KMS-11 (cell line): Measurements from ENCODE around the gene C4orf54.

Source experiments
- H2AFZ ChIP-seq: fragments of 200-600 bp; sonication (generic); 2 replicates; pipeline ENCODE4 v1.6.1; 2016; ENCODE audit warnings: antibody characterized with exemption, mixed run types, low read depth
- H3K27ac ChIP-seq: fragments of 200-600 bp; sonication (generic); 2 replicates; pipeline ENCODE4 v1.6.1; 2016; ENCODE audit warnings: mild to moderate bottlenecking, mixed run types
- H3K27me3 ChIP-seq: fragments of 200-600 bp; sonication (generic); 2 replicates; pipeline ENCODE4 v1.6.1; 2017; ENCODE audit warnings: mild to moderate bottlenecking, low read depth, mixed run types, moderate library complexity; ENCODE audit not compliant: insufficient read depth
- H3K36me3 ChIP-seq: fragments of 200-600 bp; sonication (generic); 2 replicates; pipeline ENCODE4 v1.6.1; 2017; ENCODE audit warnings: mild to moderate bottlenecking, mixed run types; ENCODE audit not compliant: insufficient read depth
- H3K4me1 ChIP-seq: fragments of 200-600 bp; sonication (generic); 2 replicates; pipeline ENCODE4 v1.6.1; 2016; ENCODE audit warnings: mild to moderate bottlenecking, low read depth, mixed run types; ENCODE audit not compliant: poor library complexity, severe bottlenecking
- H3K4me2 ChIP-seq: fragments of 200-600 bp; sonication (generic); 2 replicates; pipeline ENCODE4 v1.7.0; 2016; ENCODE audit warnings: mild to moderate bottlenecking, mixed run types
- H3K4me3 ChIP-seq: fragments of 200-600 bp; sonication (generic); IDR thresholded peaks from 2 replicates; pipeline ENCODE4 v1.6.1; 2017; ENCODE audit warnings: low read depth, low read length, mixed read lengths; ENCODE audit not compliant: insufficient read depth
- H3K79me2 ChIP-seq: fragments of 200-600 bp; sonication (generic); 2 replicates; pipeline ENCODE4 v1.6.1; 2016; ENCODE audit warnings: low read depth, mixed run types; ENCODE audit not compliant: insufficient read depth
- H3K9ac ChIP-seq: fragments of 200-600 bp; sonication (generic); 2 replicates; pipeline ENCODE4 v1.6.1; 2016; ENCODE audit warnings: mild to moderate bottlenecking, mixed run types
- H4K20me1 ChIP-seq: fragments of 200-600 bp; sonication (generic); 2 replicates; pipeline ENCODE4 v1.6.1; 2016; ENCODE audit warnings: mild to moderate bottlenecking, mixed run types; ENCODE audit not compliant: insufficient read depth
- TF ChIP-seq, protein P1 (sequence below): fragments of 200-600 bp; sonication (generic); conservative IDR thresholded peaks from 2 replicates; pipeline ENCODE4 v1.6.1; 2017; ENCODE audit warnings: low read depth, mild to moderate bottlenecking, antibody characterized with exemption, low read length, moderate library complexity, mixed read lengths

The C4orf54 gene

DNA sequence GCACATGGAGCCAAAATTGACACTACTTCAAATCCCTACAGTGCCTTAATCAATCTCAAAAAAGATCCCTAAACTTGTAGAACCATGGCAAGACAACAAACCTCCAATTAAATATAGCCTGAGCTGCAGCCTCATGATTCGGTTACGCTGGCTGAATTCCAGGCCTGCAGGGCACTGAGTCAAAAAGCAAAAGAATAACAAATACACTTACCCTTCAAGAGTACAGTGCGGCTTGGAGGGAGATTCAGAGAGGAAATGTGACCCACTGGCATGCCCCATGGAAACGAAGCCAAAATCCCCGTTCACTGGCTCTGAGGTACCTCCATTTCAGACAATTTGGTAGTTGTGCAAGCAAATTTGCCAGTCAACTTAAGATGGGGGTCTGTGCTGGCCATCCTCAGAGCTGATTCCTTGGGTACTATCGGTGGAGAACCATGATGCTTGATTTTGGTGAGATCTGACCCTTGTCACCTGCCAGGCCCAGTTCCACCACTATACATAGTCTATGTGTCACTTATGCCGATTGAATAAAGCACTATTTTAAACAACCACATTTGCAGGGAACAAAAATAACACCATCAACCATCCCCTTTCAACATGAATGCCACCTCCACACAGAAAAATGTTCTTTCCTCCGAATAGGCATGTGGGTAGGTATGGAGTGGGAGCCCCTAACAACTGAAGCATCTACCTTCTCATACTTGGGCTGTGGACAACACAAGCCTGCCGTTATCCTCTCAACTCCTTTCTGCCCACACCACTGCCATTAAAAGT is 2.1 kb downstream of the C4orf54 start:
- Histone ChIP-seq H3K36me3 (no peaks in the 10 kb centered on the region), H2AFZ (no peak overlapping the region), H4K20me1 (no peaks in the 10 kb centered on the region), H3K4me1 (no peaks in the 10 kb centered on the region), H3K9ac (no peak overlapping the region), H3K27me3 (no peaks in the 10 kb centered on the region), H3K79me2 (no peaks in the 10 kb centered on the region), H3K4me3 (no peak overlapping the region), H3K4me2 (no peak overlapping the region), H3K27ac (no peak overlapping the region)
- TF ChIP-seq, protein P1, sequence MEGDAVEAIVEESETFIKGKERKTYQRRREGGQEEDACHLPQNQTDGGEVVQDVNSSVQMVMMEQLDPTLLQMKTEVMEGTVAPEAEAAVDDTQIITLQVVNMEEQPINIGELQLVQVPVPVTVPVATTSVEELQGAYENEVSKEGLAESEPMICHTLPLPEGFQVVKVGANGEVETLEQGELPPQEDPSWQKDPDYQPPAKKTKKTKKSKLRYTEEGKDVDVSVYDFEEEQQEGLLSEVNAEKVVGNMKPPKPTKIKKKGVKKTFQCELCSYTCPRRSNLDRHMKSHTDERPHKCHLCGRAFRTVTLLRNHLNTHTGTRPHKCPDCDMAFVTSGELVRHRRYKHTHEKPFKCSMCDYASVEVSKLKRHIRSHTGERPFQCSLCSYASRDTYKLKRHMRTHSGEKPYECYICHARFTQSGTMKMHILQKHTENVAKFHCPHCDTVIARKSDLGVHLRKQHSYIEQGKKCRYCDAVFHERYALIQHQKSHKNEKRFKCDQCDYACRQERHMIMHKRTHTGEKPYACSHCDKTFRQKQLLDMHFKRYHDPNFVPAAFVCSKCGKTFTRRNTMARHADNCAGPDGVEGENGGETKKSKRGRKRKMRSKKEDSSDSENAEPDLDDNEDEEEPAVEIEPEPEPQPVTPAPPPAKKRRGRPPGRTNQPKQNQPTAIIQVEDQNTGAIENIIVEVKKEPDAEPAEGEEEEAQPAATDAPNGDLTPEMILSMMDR, result no peak

DNA sequence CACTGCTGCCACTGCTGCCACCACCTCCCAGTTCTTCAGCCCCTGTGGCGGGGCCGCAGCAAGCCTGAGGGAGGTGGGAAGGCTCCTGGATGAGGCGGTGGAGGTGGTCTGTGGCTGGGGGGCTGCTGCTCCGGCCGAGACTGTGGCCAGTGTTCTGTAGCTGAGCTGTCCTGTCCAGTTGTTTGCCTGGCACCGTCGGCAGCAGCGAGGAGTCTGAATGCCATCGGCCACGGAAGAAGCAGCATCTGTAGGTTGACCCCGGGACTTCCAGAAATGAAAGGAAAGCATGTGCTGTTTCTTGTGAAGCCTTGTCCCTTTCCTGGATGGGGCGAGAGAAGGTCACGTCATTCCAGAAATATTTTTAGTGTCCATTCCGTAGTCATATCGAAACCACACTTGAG is 3.3 kb downstream of the C4orf54 start:
- Histone ChIP-seq H3K9ac (no peak overlapping the region), H3K27me3 (no peaks in the 10 kb centered on the region), H3K4me2 (no peak overlapping the region), H4K20me1 (no peaks in the 10 kb centered on the region), H3K4me3 (no peak overlapping the region), H3K4me1 (no peaks in the 10 kb centered on the region), H3K36me3 (no peaks in the 10 kb centered on the region), H2AFZ (no peak overlapping the region), H3K27ac (no peak overlapping the region), H3K79me2 (no peaks in the 10 kb centered on the region)
- TF ChIP-seq, protein P1, result no peak

DNA sequence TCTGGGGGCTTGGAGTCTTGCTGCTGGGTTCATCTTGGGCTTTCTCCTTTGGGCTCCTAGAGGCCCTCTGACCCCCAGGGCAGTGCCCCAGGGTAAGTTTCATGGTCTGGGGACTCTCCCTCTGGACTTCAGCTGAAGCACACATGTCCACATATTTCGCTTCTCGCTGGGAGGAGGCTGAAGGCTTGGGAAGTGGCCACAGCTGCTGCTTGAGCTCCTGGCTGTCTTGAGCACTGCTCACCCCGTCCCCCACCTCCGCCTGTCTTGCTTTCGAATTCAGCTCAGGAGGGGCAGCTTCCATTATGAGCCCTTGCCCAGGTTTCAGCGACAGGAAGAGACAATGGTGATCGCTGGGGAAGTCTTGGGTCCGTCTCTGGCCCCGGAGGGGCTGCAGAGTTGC is 3.7 kb downstream of the C4orf54 start:
- no peaks in the 10 kb centered on the region for H3K4me1 ChIP-seq
- TF ChIP-seq, protein P1, result no peak
- H3K36me3 ChIP-seq, result no peaks in the 10 kb centered on the region
- no peak overlapping the region for H3K4me2 ChIP-seq
- H3K4me3 ChIP-seq, result no peak overlapping the region
- H3K27ac ChIP-seq, result no peak overlapping the region
- no peak overlapping the region for H3K9ac ChIP-seq
- no peaks in the 10 kb centered on the region for H3K79me2 ChIP-seq
- no peaks in the 10 kb centered on the region for H3K27me3 ChIP-seq
- H4K20me1 ChIP-seq, result no peaks in the 10 kb centered on the region
- H2AFZ ChIP-seq, result no peak overlapping the region

DNA sequence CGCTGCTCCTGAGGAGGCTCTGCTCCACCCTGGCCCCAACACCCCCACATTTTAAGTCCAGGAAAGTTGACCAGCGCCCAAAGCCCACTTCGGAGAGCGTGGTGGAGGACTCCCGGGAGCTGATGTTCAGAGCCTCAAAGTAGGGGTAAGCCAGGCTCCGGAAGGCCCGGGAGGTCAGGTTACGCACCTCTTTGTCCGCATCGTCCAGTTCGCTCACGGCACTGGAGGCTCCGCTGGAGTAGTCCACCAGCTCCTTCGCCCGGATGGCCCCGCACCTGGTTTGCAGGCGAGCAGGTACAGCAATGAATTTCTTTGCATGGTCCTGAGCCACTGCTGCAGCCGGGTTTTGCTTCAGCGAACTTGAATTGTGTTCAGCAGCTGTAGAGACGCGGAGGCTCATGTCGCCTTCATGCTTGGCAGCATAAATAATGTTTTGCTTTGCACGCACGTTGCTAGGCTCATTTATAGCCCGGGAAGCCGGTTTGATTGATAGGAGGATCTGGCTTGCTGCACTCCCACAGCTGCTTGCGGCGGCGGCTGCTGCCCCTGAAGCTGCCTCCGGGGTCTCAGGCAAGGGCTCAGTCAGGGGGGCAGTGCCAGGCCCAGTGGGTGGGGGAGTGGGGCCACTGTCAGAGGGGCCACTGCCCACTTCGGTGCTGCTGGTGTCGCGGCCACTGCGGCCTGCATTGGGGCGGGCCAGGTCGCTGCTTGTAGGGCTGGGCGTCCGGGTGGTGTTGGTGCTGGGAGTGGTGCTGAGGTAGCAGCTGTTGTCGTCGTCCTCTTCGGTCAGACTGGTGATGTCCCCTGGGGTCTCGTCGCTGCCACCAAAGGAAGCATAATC is 4.8 kb downstream of the C4orf54 start:
- Histone ChIP-seq H2AFZ (no peak overlapping the region), H3K9ac (no peak overlapping the region), H3K4me3 (no peak overlapping the region), H3K4me2 (no peak overlapping the region), H3K27ac (no peak overlapping the region), H3K27me3 (no peaks in the 10 kb centered on the region), H3K36me3 (no peaks in the 10 kb centered on the region), H3K4me1 (no peaks in the 10 kb centered on the region), H4K20me1 (no peaks in the 10 kb centered on the region), H3K79me2 (no peaks in the 10 kb centered on the region)
- TF ChIP-seq, protein P1, result no peak
